Endothelial cell of umbilical vein (primary cell): ENCODE results near the gene PPP1R9A. TPM values are rescaled to one million over a fixed set of nuclear protein-coding genes. Genes with fewer than 3 reads are reported as not detected.

Experiments used
- BruUV-seq: library from RNA; stranded (reverse); fragments of 400-500 nt; replicated peaks from 2 replicates; lab custom pipeline; 2021; lab: Mats Ljungman, UMichigan
- CTCF ChIA-PET: fragments of 300-600, 350-600 bp; sonication (Branson Sonifier 250); formaldehyde crosslinking; loops from one replicate; lab custom pipeline; 2021; ENCODE audit warnings: antibody characterized with exemption, inconsistent platforms; lab: Charles Lee
- POLR2A ChIA-PET: fragments of 300-600, 350-600 bp; sonication (Branson Sonifier 250); formaldehyde crosslinking; loops from one replicate; lab custom pipeline; 2021; ENCODE audit warnings: antibody characterized with exemption, inconsistent platforms; lab: Charles Lee
- DNase-seq: peaks from one replicate; pipeline ENCODE4 v3.0.0-alpha.2; 2011; ENCODE audit warnings: low read depth, low spot score
- FAIRE-seq: peaks from 2 replicates; lab custom pipeline; 2011; peaks lifted over from hg19 to GRCh38; lab: Jason Lieb, UNC
- H2AFZ ChIP-seq: 2 replicates; pipeline ENCODE4 v1.6.0; 2012; ENCODE audit warnings: low read depth, low read length, control low read depth, inconsistent platforms
- H3K27ac ChIP-seq: 2 replicates; pipeline ENCODE4 v1.5.1; 2011; ENCODE audit warnings: low read depth, mild to moderate bottlenecking, control low read depth, low read length, moderate library complexity; ENCODE audit not compliant: insufficient read depth
- H3K27me3 ChIP-seq, 2 experiments: 2 replicates each; pipeline versions ENCODE4 v1.6.0 to v1.6.1; 2011; ENCODE audit warnings: low read length in 2 of 2, mixed read lengths in 1 of 2; ENCODE audit not compliant: control insufficient read depth in 2 of 2, insufficient read depth in 2 of 2
- H3K36me3 ChIP-seq, 2 experiments: 2 replicates in 1 of 2; 3 replicates in 1 of 2; pipeline ENCODE4 v1.5.1; 2011; ENCODE audit warnings: low read length in 2 of 2, mild to moderate bottlenecking in 1 of 2, moderate library complexity in 1 of 2; ENCODE audit not compliant: control insufficient read depth in 2 of 2, insufficient read depth in 2 of 2; ENCODE audit errors: extremely low read depth in 1 of 2
- H3K4me1 ChIP-seq: 3 replicates; pipeline ENCODE4 v1.5.1; 2011; ENCODE audit warnings: mild to moderate bottlenecking, low read length; ENCODE audit not compliant: control insufficient read depth, insufficient read depth; ENCODE audit errors: extremely low read depth
- H3K4me2 ChIP-seq: 2 replicates; pipeline ENCODE4 v1.6.1; 2011; ENCODE audit warnings: low read length, control low read depth, mixed read lengths; ENCODE audit not compliant: insufficient read depth
- H3K4me3 ChIP-seq, 3 experiments: fragments of 200-600 bp in 1 of 3; sonication (generic), shearing (Covaris generic) in 1 of 3; replicated peaks in 1 of 3; 2 replicates each; pipeline ENCODE4 v1.5.1; 2011 to 2016; ENCODE audit warnings: control low read depth in 3 of 3, low read length in 3 of 3, mild to moderate bottlenecking in 2 of 3, inconsistent platforms in 1 of 3, low read depth in 1 of 3, moderate library complexity in 1 of 3; ENCODE audit not compliant: insufficient read depth in 1 of 3
- H3K79me2 ChIP-seq: 2 replicates; pipeline ENCODE4 v1.6.0; 2012; ENCODE audit warnings: low read length, inconsistent platforms; ENCODE audit not compliant: control insufficient read depth, insufficient read depth
- H3K9ac ChIP-seq: replicated peaks from 2 replicates; pipeline ENCODE3; 2011; ENCODE audit warnings: low read length, control low read depth; ENCODE audit not compliant: insufficient read depth; ENCODE audit errors: extremely low read depth
- H3K9me1 ChIP-seq: replicated peaks from 3 replicates; pipeline ENCODE4 v1.6.0; 2011; ENCODE audit warnings: mild to moderate bottlenecking, low read length; ENCODE audit not compliant: control insufficient read depth, insufficient read depth; ENCODE audit errors: extremely low read depth
- H3K9me3 ChIP-seq: replicated peaks from 2 replicates; pipeline ENCODE4 v1.5.1; 2012; ENCODE audit warnings: low read length, inconsistent platforms; ENCODE audit not compliant: control insufficient read depth, insufficient read depth
- H4K20me1 ChIP-seq: replicated peaks from 2 replicates; pipeline ENCODE3; 2011; ENCODE audit warnings: mild to moderate bottlenecking, low read length; ENCODE audit not compliant: control insufficient read depth, insufficient read depth; ENCODE audit errors: extremely low read depth
- CTCF ChIP-seq, 2 donors: IDR thresholded peaks; 1 replicate in 1 of 2; 2 replicates in 1 of 2; pipeline ENCODE4 v1.5.1; 2011; ENCODE audit warnings: low read length in 2 of 2, mild to moderate bottlenecking in 2 of 2, moderate library complexity in 2 of 2, control low read depth in 1 of 2, inconsistent platforms in 1 of 2, low read depth in 1 of 2; ENCODE audit not compliant: insufficient read depth in 1 of 2; ENCODE audit errors: extremely low read depth in 1 of 2
- EZH2 ChIP-seq: IDR thresholded peaks from 2 replicates; pipeline ENCODE4 v1.6.1; 2012; ENCODE audit warnings: borderline replicate concordance, low read depth, mild to moderate bottlenecking, moderate library complexity, low read length, inconsistent platforms; ENCODE audit not compliant: severe bottlenecking
- FOS ChIP-seq: IDR thresholded peaks from 2 replicates; pipeline ENCODE4 v1.6.1; 2011; ENCODE audit warnings: mild to moderate bottlenecking, low read length, moderate library complexity, borderline replicate concordance; ENCODE audit not compliant: insufficient read depth
- GATA2 ChIP-seq: IDR thresholded peaks from 2 replicates; pipeline ENCODE4 v1.7.0; 2011; ENCODE audit warnings: low read depth, mild to moderate bottlenecking, moderate library complexity, mixed read lengths, low read length; ENCODE audit not compliant: insufficient read length, insufficient read depth
- JUN ChIP-seq: IDR thresholded peaks from 2 replicates; pipeline ENCODE4 v1.6.1; 2011; ENCODE audit warnings: borderline replicate concordance, low read depth; ENCODE audit not compliant: insufficient read length, insufficient read depth
- MAX ChIP-seq: IDR thresholded peaks from 2 replicates; pipeline ENCODE4 v1.6.1; 2011; ENCODE audit not compliant: insufficient read depth, insufficient read length
- MYC ChIP-seq: IDR thresholded peaks from one replicate; pipeline ENCODE4 v1.6.1; 2011; ENCODE audit warnings: mild to moderate bottlenecking, low read depth, low read length
- POLR2A ChIP-seq: IDR thresholded peaks from 2 replicates; pipeline ENCODE4 v1.6.1; 2012; ENCODE audit warnings: low read depth, mild to moderate bottlenecking, control low read depth, low read length
- POLR2AphosphoS5 ChIP-seq: IDR thresholded peaks from 2 replicates; pipeline ENCODE4 v1.6.1; 2012; ENCODE audit warnings: low read depth, mild to moderate bottlenecking, control low read depth, low read length, moderate library complexity; ENCODE audit not compliant: insufficient read depth
- dilution Hi-C: fragments of 300-500 bp; cut with MboI; formaldehyde crosslinking; loops from one replicate; pipeline ENCODE4 v1.15.0; 2019; ENCODE audit warnings: low sequenced_read_pairs; ENCODE audit not compliant: extremely low pct_ligation_motif_present
- intact Hi-C: fragments of 100-400 bp; cut with micrococcal nuclease; formaldehyde crosslinking; loops from one replicate; pipeline ENCODE4 v1.10.0; 2022
- polyA plus RNA-seq, 4 experiments: library from polyadenylated mRNA; depleted of rRNA in 3 of 4; stranded (reverse) in 3 of 4; unstranded in 1 of 4; fragments of >200 nt; gene quantifications; 2 replicates each; pipeline versions ENCODE4 v1.2.1 to v1.2.3, GENCODE V29; 2011 to 2012; ENCODE audit warnings: missing spikeins in 1 of 4
- total RNA-seq: library from RNA; stranded (reverse); gene quantifications from 2 replicates; pipeline ENCODE4 v1.2.3, GENCODE V29; 2021

Gene PPP1R9A
- total and polyA plus RNA-seq, 2 donors (not counting 3 experiments of a cell fraction or from before 2014, with no cell fraction given): 0.50 to 3.0 TPM

GRCh38 chr7:95303013-95303905 lies 395.9 kb downstream of the PPP1R9A start:
- DNase-seq: no peak
- ChIA-PET CTCF (no interaction called here), POLR2A (no interaction called here)
- Histone ChIP-seq H3K4me2 (no peak overlapping the region), H3K36me3 (no peaks in the 10 kb centered on the region), H4K20me1 (no peaks in the 10 kb centered on the region), H2AFZ (no peak overlapping the region), H3K9me3 (no peaks in the 10 kb centered on the region), H3K27me3 (no peaks in the 10 kb centered on the region), H3K9me1 (no peaks in the 10 kb centered on the region), H3K79me2 (no peaks in the 10 kb centered on the region), H3K4me3 (no peak overlapping the region), H3K4me1 (no peaks in the 10 kb centered on the region), H3K27ac (no peak overlapping the region), H3K9ac (no peak overlapping the region)
- FAIRE-seq: no peak
- intact Hi-C loops (no loop called here), dilution Hi-C loops (no loop called here)
- TF ChIP-seq MAX (no peak), GATA2 (no peak), POLR2A (no peak), CTCF (IDR thresholded peaks at IDR 0.05; ENCODE audit: extremely low read depth in 1 of 2, insufficient read depth in 1 of 2, low read depth in 1 of 2, low read length in 2 of 2) (no peak), FOS (no peak), MYC (no peak), JUN (no peak), EZH2 (no peak), POLR2AphosphoS5 (no peak)
- BruUV-seq: no TSS peak
